Urinary bladder (tissue), 4 donors: ENCODE results near the gene ZNF148. TPM values are rescaled to one million over a fixed set of nuclear protein-coding genes. Genes with fewer than 3 reads are reported as not detected.
A peak's percentile ranks its signal among the peaks of the same experiment; 100 is the strongest.
"Not testable (repeated sequence)": the region's sequence is repeated elsewhere in the genome, so short reads cannot be mapped to it uniquely, and the experiment has no call there.

ENCODE experiments used
- DNase-seq: peaks from one replicate; pipeline ENCODE4 v3.0.0-alpha.2; 2015; ENCODE audit errors: extremely low spot score
- H3K27ac ChIP-seq: one replicate; pipeline ENCODE4 v1.5.1; 2013; ENCODE audit warnings: low read depth, mild to moderate bottlenecking, moderate library complexity
- H3K36me3 ChIP-seq: one replicate; pipeline ENCODE4 v1.6.1; 2013; ENCODE audit warnings: mild to moderate bottlenecking, moderate library complexity; ENCODE audit not compliant: insufficient read depth
- H3K4me1 ChIP-seq: one replicate; pipeline ENCODE4 v1.6.1; 2013; ENCODE audit warnings: mild to moderate bottlenecking, moderate library complexity; ENCODE audit not compliant: insufficient read depth
- H3K4me3 ChIP-seq: one replicate; pipeline ENCODE4 v1.5.1; 2013; ENCODE audit warnings: low read depth, low read length
- WGBS: extraction: QIAGEN DNeasy Blood & Tissue Kit; methylation state at CpG from one replicate; pipeline ENCODE4 v1.1.7; 2013; 5-methylcytosine and 5-hydroxymethylcytosine counted together
- polyA plus RNA-seq: library from polyadenylated mRNA; stranded (reverse); fragments of 200-250 nt; gene quantifications from one replicate; pipeline ENCODE4 v1.2.3, GENCODE V29; 2013
- total RNA-seq: library from RNA; depleted of rRNA; stranded (reverse); fragments of >200 nt; gene quantifications from one replicate; pipeline ENCODE4 v1.2.3, GENCODE V29; 2014
- donor health status: healthy with polysubstance abuse.
- donor health status: healthy.

Gene ZNF148, protein sequence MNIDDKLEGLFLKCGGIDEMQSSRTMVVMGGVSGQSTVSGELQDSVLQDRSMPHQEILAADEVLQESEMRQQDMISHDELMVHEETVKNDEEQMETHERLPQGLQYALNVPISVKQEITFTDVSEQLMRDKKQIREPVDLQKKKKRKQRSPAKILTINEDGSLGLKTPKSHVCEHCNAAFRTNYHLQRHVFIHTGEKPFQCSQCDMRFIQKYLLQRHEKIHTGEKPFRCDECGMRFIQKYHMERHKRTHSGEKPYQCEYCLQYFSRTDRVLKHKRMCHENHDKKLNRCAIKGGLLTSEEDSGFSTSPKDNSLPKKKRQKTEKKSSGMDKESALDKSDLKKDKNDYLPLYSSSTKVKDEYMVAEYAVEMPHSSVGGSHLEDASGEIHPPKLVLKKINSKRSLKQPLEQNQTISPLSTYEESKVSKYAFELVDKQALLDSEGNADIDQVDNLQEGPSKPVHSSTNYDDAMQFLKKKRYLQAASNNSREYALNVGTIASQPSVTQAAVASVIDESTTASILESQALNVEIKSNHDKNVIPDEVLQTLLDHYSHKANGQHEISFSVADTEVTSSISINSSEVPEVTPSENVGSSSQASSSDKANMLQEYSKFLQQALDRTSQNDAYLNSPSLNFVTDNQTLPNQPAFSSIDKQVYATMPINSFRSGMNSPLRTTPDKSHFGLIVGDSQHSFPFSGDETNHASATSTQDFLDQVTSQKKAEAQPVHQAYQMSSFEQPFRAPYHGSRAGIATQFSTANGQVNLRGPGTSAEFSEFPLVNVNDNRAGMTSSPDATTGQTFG
- total RNA-seq, result 62.7 TPM
- polyA plus RNA-seq, result 12.1 TPM

DNA sequence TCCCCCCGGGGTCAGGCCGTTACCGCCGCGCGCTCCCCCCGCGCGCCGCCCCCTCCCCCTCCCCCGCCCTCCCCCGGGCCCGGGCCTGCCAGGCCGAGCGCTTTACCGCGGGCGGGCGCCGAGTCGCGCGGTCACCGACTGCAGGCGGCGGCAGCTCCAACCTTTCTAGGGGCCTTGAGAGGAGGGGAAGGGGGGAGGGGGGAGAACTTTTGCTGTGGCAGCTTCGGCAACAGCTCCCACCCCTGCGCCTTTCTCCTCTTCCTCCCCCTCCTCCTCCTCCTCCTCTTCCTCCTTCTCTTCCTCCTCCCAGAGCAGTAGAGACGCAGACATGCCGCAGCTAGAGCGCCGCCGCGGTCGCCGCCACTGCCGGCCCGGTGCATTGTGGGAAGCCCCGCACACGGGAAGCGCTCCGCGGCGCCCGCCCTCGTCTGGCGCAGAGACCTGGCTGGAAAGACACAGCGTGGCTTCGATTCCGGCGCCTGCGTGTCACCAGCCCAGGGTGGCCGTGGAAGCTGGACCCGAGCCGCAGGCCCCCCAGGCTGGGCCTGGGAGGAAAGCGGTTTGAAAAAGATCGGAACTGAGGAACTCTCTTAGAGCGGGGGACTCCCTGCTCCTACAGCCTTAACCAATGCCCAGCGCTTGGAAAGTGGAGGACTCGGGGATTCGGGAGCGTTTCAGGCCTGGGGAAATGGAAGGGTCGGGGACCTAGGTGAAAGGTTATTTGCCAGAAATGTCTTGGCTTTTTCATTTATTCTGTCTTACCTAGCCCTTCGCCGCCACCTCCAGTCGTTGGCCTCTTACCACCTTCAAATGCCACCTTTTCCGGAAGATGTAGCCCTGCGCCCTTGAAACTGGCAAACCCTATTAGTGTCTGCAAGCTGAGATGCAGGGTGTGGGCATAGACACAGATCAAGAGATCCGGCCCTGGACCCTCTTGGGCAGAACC is at the start of gene ZNF148:
Gene ZNF148, minus strand, starts transcription at position 330 of the 946 bp plus-strand sequence. CDS start 61,685 bp downstream, outside the sequence.
- Histone ChIP-seq H3K27ac (peak within 1 kb of the TSS; percentile 90), H3K4me3 (peak within 1 kb of the TSS; percentile 96), H3K36me3 (no peaks in the 10 kb centered on the region), H3K4me1 (no peaks in the 10 kb centered on the region)
- peak; percentile 54 for DNase-seq
- under 1% methylated on average over 69 of the region's 69 CpGs for WGBS

DNA sequence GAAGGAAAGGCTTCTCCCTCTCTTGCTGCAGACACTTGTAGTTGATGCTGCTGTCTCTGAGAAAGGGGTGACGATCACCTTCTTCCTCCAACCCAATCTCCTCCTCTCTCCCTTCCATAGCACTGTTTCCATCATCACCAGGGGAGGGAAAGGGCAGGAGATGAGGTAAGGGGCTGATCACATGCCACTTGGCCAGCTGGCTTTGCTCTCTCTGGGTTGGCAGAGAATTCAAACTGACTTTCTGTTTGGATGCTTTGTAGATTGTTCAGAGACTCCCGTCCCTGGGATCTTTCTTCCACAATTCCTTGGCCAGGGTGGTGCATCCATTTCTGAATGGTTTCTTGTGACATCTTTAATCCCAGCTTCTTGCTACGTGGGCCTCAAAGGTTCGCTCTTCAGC is 43.2 kb upstream of the ZNF148 start:
- 82% methylated on average over 4 of the region's 4 CpGs for WGBS
- Histone ChIP-seq H3K36me3 (no peaks in the 10 kb centered on the region), H3K4me3 (no peak overlapping the region), H3K27ac (no peak overlapping the region), H3K4me1 (no peaks in the 10 kb centered on the region)
- DNase-seq, result no peak

DNA sequence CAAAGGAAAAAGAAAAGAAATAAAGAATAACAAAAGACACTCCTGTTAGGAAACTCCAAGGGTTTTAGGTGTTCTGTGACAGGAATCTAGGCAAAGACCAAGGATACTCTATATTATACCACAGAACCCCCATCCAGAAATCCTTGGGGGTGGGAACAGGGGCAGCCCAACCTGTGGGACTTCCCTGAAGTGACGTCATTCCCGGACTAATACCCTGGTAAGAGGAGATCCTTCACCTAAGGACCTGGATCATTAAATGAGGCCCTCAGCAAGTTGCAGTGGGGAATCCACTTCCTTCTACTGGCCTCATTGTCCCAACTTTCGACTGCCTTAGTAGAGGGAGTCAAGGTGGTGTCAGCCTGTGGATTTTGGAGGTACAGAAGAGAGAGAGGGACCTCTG is 41.1 kb upstream of the ZNF148 start:
- Histone ChIP-seq H3K4me1 (no peaks in the 10 kb centered on the region), H3K36me3 (no peaks in the 10 kb centered on the region), H3K27ac (no peak overlapping the region), H3K4me3 (no peak overlapping the region)
- DNase-seq, result no peak
- WGBS, result 78% methylated on average over 3 of the region's 3 CpGs

DNA sequence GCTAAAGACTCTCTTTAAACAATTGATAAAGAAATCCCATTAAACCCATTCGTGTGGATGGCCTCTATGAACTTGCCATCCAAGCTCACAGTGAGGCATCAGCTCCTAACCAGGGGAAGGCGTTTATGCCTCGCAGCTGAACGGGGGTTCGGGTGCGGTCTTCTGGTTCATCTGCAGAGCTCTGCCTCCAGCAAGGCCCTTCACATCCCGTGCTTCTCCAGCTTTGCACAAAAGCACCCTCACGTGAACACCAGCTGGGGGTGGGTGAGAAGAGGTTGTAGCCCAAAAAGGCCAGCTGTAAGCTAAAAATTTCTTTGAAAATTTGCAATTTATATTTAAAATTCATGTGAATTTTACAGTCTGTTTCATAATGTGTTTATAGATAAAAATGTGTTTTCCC is 39.5 kb upstream of the ZNF148 start:
- no peak for DNase-seq
- Histone ChIP-seq H3K4me3 (no peak overlapping the region), H3K36me3 (no peaks in the 10 kb centered on the region), H3K4me1 (no peaks in the 10 kb centered on the region), H3K27ac (no peak overlapping the region)
- WGBS, result 29% methylated on average over 8 of the region's 8 CpGs

DNA sequence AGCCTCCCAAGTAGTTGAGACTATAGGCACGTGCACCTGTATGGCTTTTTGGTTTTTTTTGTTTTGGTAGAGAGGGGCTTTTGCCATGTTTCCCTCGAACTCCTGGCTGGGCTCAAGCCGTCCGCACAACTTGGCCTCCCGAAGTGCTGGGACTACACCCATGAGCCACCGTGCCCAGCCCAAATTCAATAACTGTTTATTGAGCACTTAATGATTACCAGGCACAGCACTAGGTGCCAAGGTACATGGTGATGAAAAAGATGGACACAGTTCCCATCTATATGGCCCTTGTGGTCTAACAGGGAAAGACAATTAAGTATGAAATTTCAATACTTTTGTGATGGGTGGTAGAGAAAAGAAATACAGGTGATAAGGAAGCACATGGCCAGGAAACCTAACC is 35.8 kb upstream of the ZNF148 start:
- no peaks in the 10 kb centered on the region for H3K36me3 ChIP-seq
- 91% methylated on average over 6 of the region's 6 CpGs for WGBS

DNA sequence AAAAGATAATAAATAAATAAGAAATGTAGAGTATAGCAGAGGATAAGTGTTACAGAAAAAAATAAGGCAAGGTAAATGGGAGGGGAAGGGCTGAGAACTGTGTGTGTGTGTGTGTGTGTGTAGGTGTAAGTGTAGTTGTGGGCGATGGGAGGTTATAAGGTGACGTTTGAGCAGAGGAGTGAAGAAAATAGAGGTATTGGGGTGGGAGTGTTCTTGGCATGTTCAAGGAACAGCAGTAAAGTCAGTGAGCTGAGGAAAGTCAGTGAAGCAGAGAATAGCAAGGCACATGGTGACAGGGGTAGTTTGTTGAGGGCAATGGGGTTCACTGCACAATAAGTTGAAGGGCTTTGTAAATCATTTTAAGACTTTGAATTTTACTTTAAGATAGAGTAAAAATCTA is 30.9 kb upstream of the ZNF148 start:
- no peaks in the 10 kb centered on the region for H3K36me3 ChIP-seq
- no peak overlapping the region for H3K27ac ChIP-seq
- no peak for DNase-seq
- WGBS, result 85% methylated on average over 2 of the region's 2 CpGs
- H3K4me1 ChIP-seq, result no peaks in the 10 kb centered on the region
- H3K4me3 ChIP-seq, result no peak overlapping the region

More for the DNA sequence above, 35.8 kb upstream of the ZNF148 start:
- H3K27ac ChIP-seq, result no peak overlapping the region
- no peak for DNase-seq
- no peak overlapping the region for H3K4me3 ChIP-seq
- H3K4me1 ChIP-seq, result no peaks in the 10 kb centered on the region

DNA sequence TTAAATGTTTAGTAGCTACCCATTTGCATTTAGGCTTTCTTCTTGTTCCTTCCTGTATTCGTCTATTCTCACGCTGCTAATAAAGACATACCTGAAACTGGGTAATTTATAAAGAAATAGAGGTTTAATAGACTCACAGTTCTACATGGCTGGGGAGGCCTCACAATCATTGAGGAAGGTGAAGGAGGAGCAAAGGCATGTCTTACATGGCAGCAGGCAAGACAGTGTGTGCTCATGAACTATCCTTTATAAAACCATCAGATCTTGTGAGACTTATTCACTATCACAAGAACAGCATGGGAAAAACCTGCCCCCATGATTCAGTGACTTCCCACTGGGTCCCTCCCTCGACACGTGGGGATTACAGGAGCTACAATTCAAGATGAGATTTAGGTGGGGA is 30.4 kb upstream of the ZNF148 start:
- WGBS, result 95% methylated on average over 4 of the region's 4 CpGs
- H3K4me1 ChIP-seq, H3K4me3 ChIP-seq, H3K36me3 ChIP-seq, H3K27ac ChIP-seq, DNase-seq: not testable (repeated sequence)

DNA sequence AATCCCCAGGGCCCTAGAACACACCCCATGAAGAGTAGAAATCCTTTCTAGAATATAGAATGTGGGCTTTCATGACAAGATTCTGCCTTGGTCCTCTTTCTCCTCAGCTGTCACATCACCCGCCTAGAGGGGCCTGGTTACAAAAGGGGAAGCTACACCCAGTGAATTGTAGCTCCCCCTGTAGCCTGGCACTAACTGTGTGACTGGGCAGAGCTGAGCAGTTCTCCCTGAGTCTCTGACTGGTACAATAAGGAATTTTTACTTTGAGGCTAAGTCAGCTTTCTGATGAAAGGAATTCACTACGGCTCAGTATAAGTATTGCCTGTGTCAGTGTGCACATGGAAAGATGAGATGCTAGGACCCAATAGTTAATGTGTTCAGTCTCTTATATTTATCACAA is 28.7 kb upstream of the ZNF148 start:
- Histone ChIP-seq H3K4me1 (no peaks in the 10 kb centered on the region), H3K27ac (no peak overlapping the region), H3K36me3 (no peaks in the 10 kb centered on the region), H3K4me3 (no peak overlapping the region)
- WGBS, result 81% methylated on average over 2 of the region's 2 CpGs
- no peak for DNase-seq

DNA sequence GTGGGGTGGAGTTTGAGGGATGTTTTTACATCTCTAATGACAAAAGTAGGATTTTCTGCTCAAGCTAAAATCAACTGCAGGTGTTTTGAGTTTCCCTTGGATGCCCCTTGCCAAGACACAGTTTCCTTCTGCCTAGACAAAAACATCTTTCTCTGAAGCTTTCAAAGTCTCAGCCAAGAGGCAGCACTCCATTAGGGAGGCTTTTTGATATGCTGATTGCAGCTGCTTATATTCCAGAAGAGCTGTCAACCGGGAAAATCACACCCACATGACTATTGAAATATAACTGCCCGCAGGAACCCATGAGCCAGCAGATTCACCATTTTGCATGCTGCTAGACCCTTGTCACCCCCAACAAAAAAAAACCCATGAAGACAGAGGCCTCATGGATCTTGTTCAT is 27.5 kb upstream of the ZNF148 start:
- DNase-seq, result no peak
- no peak overlapping the region for H3K27ac ChIP-seq
- no peaks in the 10 kb centered on the region for H3K4me1 ChIP-seq
- no peaks in the 10 kb centered on the region for H3K36me3 ChIP-seq
- no peak overlapping the region for H3K4me3 ChIP-seq
- WGBS, result 73% methylated on average over 2 of the region's 2 CpGs

DNA sequence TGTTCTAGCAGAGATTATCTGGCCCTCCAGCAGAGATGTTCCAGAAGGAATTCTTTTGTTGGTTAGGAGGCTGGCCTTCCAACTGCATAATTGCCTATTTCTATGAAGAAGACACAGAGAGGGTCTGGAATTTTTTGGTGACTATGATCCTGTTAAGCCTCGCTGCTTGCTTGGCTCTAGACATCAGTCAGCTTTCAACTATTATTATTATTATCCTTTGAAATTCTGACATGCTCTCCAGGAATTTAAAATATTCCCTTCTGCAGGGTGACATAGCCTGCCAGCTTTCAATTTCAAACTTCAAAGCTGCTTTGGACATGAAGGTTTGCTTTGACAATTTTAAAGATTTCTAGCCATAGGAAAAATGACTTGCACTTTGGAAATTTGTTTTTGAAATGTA is 26.3 kb upstream of the ZNF148 start:
- Histone ChIP-seq H3K4me1 (no peaks in the 10 kb centered on the region), H3K27ac (no peak overlapping the region), H3K4me3 (no peak overlapping the region), H3K36me3 (no peaks in the 10 kb centered on the region)
- DNase-seq, result no peak
- WGBS, result 76% methylated on average over 1 of the region's 1 CpG

DNA sequence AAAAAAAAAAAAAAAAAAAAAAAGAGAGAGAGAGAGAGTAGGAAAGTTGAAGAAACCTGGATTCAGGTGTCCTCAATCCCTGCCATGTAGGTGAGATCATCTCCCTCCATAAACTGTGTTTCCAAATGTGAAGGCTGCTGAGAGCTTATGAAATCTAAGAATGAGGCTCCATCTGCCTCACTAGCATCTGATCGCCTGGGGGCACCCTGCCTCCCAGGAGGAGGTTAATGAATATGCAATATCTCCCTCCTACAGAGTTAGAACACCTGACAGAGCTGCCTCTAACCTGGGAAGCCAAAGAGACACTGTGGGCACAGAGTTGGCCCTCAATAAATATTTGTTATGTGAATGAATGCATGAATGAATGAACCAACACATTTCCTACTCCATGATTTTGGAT is 23.8 kb upstream of the ZNF148 start:
- Histone ChIP-seq H3K27ac (no peak overlapping the region), H3K4me1 (no peaks in the 10 kb centered on the region), H3K36me3 (no peaks in the 10 kb centered on the region), H3K4me3 (no peak overlapping the region)
- DNase-seq, result no peak
- 20% methylated on average over 1 of the region's 1 CpG for WGBS

DNA sequence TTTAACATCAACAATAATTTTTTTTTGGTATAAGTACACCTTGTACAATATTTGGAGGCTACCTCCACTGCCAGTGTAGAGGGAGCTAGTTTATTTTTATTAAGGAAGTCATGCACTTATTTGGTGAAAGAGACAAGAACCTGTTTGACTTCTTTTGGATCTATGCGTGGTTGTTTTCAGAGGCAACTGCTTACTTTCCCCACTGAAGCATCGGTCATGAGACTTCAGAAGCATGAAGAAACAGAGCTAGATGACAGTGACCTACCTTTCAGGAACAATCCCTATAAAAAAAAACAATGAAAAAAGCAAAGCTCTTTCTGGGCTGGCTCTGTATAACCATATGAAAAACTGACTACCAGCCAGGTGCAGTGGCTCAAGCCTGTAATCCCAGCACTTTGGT is 20.0 kb upstream of the ZNF148 start:
- 80% methylated on average over 2 of the region's 2 CpGs for WGBS

DNA sequence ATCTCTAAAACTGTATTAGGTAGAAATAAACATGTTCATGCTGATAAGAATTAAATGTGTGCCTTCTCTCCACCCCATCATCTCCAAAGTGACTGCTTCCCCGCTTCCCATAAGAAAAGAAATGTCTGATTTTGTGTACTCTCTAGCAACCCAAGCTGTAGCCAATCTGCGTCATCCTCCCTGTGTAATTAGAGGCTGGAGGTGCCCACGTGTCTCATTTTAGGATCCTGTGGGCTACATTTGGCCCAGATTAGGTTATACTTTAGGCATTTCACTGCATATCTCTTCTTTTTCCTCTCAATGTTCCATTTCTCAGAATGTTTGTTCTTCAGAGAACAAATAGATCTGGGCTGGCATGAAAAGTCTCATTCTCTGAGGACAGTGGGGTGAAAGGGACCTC is 19.3 kb upstream of the ZNF148 start:
- DNase-seq, result no peak
- Histone ChIP-seq H3K4me3 (no peak overlapping the region), H3K4me1 (no peaks in the 10 kb centered on the region), H3K36me3 (no peaks in the 10 kb centered on the region), H3K27ac (no peak overlapping the region)
- 71% methylated on average over 3 of the region's 3 CpGs for WGBS

More for the DNA sequence above, 20.0 kb upstream of the ZNF148 start:
- Histone ChIP-seq H3K36me3 (no peaks in the 10 kb centered on the region), H3K4me3 (no peak overlapping the region), H3K27ac (no peak overlapping the region), H3K4me1 (no peaks in the 10 kb centered on the region)
- DNase-seq, result no peak
